Measurements from ENCODE around the gene TSFM.
A peak's percentile ranks its signal among the peaks of the same experiment; 100 is the strongest.

TSFM gene

DNA sequence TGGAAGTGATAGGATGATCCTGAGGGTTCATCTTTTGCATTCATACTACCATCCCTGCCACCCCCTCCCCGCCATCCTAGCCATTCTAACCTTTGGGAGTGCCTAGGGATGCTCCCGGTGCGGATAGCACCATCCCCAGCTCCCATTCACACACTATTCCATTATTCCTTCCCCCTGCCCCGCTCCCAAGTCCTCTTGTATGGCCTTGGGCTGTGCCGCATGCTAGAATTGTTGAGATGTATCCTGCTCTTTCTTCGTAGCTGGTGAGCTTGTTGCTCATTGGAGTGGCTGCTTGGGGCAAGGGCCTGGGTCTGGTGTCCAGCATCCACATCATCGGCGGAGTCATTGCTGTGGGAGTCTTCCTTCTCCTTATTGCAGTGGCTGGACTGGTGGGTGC is 37.1 kb upstream of the TSFM start (continued):
- TF ChIP-seq, protein P1, sequence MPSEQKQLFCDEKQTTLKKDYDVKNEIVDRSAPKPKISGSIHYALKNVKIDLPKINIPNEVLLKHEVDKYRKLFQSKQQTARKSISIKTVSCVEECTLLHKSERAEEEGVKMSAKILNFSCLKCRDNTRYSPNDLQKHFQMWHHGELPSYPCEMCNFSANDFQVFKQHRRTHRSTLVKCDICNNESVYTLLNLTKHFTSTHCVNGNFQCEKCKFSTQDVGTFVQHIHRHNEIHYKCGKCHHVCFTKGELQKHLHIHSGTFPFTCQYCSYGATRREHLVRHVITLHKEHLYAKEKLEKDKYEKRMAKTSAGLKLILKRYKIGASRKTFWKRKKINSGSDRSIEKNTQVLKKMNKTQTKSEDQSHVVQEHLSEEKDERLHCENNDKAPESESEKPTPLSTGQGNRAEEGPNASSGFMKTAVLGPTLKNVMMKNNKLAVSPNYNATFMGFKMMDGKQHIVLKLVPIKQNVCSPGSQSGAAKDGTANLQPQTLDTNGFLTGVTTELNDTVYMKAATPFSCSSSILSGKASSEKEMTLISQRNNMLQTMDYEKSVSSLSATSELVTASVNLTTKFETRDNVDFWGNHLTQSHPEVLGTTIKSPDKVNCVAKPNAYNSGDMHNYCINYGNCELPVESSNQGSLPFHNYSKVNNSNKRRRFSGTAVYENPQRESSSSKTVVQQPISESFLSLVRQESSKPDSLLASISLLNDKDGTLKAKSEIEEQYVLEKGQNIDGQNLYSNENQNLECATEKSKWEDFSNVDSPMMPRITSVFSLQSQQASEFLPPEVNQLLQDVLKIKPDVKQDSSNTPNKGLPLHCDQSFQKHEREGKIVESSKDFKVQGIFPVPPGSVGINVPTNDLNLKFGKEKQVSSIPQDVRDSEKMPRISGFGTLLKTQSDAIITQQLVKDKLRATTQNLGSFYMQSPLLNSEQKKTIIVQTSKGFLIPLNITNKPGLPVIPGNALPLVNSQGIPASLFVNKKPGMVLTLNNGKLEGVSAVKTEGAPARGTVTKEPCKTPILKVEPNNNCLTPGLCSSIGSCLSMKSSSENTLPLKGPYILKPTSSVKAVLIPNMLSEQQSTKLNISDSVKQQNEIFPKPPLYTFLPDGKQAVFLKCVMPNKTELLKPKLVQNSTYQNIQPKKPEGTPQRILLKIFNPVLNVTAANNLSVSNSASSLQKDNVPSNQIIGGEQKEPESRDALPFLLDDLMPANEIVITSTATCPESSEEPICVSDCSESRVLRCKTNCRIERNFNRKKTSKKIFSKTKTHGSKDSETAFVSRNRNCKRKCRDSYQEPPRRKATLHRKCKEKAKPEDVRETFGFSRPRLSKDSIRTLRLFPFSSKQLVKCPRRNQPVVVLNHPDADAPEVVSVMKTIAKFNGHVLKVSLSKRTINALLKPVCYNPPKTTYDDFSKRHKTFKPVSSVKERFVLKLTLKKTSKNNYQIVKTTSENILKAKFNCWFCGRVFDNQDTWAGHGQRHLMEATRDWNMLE (tag by site-specific recombination; conservative IDR thresholded peaks at IDR 0.05; ENCODE audit: low read depth): no peak
- TF ChIP-seq ZNF302 (tag by site-specific recombination; IDR thresholded peaks at IDR 0.05; ENCODE audit: low read depth) (no peak), ZNF701 (tag by site-specific recombination; IDR thresholded peaks at IDR 0.05) (no peak), KLF10 (tag by site-specific recombination; IDR thresholded peaks at IDR 0.05) (no peak), ZNF549 (tag by site-specific recombination; IDR thresholded peaks at IDR 0.05) (no peak), ZNF776 (tag by site-specific recombination; IDR thresholded peaks at IDR 0.05; ENCODE audit: borderline replicate concordance) (no peak), ZNF114 (tag by site-specific recombination; IDR thresholded peaks at IDR 0.05) (no peak), ZBTB20 (tag by site-specific recombination; IDR thresholded peaks at IDR 0.05) (peak; percentile 30), GFI1B (tag by site-specific recombination; IDR thresholded peaks at IDR 0.05) (no peak), ZNF626 (tag by site-specific recombination; IDR thresholded peaks at IDR 0.05) (no peak), ZNF555 (tag by site-specific recombination; conservative IDR thresholded peaks at IDR 0.05) (no peak), ZSCAN30 (tag by site-specific recombination; IDR thresholded peaks at IDR 0.05) (peak; percentile 11; the same call in 1 of the 2 replicates), ZNF76 (tag by site-specific recombination; IDR thresholded peaks at IDR 0.05; ENCODE audit: borderline replicate concordance, low read depth) (0 out of 2 replicates have a peak, but pooled peaks have one; percentile 0)
- TF ChIP-seq, protein P2, sequence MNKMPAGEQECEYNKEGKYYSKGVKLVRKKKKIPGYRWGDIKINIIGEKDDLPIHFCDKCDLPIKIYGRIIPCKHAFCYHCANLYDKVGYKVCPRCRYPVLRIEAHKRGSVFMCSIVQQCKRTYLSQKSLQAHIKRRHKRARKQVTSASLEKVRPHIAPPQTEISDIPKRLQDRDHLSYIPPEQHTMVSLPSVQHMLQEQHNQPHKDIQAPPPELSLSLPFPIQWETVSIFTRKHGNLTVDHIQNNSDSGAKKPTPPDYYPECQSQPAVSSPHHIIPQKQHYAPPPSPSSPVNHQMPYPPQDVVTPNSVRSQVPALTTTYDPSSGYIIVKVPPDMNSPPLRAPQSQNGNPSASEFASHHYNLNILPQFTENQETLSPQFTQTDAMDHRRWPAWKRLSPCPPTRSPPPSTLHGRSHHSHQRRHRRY (tag by site-specific recombination; IDR thresholded peaks at IDR 0.05): no peak
- TF ChIP-seq, protein P3, sequence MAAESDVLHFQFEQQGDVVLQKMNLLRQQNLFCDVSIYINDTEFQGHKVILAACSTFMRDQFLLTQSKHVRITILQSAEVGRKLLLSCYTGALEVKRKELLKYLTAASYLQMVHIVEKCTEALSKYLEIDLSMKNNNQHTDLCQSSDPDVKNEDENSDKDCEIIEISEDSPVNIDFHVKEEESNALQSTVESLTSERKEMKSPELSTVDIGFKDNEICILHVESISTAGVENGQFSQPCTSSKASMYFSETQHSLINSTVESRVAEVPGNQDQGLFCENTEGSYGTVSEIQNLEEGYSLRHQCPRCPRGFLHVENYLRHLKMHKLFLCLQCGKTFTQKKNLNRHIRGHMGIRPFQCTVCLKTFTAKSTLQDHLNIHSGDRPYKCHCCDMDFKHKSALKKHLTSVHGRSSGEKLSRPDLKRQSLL (tag by site-specific recombination; IDR thresholded peaks at IDR 0.05): no peak

DNA sequence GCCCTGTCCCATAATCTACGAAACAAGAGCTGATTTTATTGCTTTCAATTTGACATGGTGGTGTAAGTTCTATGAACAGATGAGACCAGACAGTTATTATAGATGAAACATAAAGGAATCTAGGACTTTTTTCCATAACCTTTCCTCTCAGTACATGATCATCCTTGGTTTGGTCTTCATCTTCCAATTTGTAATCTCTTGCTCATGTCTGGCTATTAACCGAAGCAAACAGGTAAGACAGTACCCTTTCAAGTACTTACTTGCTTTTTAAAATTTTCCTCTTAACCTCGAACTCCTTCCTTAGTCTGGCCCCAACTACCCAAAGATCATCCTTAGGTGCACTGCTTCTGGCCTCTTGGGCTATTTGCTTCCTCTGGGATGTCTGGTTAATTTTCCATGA is 36.6 kb upstream of the TSFM start:
- Histone ChIP-seq H3K36me3 (ENCODE audit: control insufficient read depth in 2 of 2, insufficient read depth in 1 of 2, low read length in 2 of 2) (peaks cover 17 to 52% of the 10 kb centered on the region in 2 experiments), H3K4me3 (ENCODE audit: low read depth, low read length) (peak overlapping the region; percentile 69), H3K27ac (ENCODE audit: extremely low read depth, low read depth, low read length) (no peak overlapping the region), H3K4me1 (ENCODE audit: control insufficient read depth, insufficient read depth, low read length) (0 out of 2 replicates have a peak, but pooled peaks cover 2% of the 10 kb centered on the region), H3K9me3 (ENCODE audit: control insufficient read depth, insufficient read depth, low read depth, low read length) (no peaks in the 10 kb centered on the region)
- POLR2A ChIA-PET: interaction anchor here (0.6 to 2.4 kb wide), 4 partner anchors 13 to 37 kb away, joined by 3 to 10 read pairs (median 8); partner anchors contain the start of genes EEF1AKMT3, METTL1 and TSFM
- no peak for TF ChIP-seq PRDM1 (tag by site-specific recombination; IDR thresholded peaks at IDR 0.05)
- TF ChIP-seq ZBTB17 (tag by site-specific recombination; IDR thresholded peaks at IDR 0.05): peak; percentile 76
- CTCF ChIA-PET: no interaction called here

Data from HEK293 (cell line).